Airway epithelial cell (primary cell): ENCODE data around the gene PXDN. TPM values are rescaled to one million over a fixed set of nuclear protein-coding genes. Genes with fewer than 3 reads are reported as not detected.

Source experiments
- total RNA-seq: library from RNA; depleted of rRNA; stranded (reverse); fragments of >200 nt; gene quantifications from 2 replicates; pipeline ENCODE4 v1.2.3, GENCODE V29; 2015

Gene PXDN, protein sequence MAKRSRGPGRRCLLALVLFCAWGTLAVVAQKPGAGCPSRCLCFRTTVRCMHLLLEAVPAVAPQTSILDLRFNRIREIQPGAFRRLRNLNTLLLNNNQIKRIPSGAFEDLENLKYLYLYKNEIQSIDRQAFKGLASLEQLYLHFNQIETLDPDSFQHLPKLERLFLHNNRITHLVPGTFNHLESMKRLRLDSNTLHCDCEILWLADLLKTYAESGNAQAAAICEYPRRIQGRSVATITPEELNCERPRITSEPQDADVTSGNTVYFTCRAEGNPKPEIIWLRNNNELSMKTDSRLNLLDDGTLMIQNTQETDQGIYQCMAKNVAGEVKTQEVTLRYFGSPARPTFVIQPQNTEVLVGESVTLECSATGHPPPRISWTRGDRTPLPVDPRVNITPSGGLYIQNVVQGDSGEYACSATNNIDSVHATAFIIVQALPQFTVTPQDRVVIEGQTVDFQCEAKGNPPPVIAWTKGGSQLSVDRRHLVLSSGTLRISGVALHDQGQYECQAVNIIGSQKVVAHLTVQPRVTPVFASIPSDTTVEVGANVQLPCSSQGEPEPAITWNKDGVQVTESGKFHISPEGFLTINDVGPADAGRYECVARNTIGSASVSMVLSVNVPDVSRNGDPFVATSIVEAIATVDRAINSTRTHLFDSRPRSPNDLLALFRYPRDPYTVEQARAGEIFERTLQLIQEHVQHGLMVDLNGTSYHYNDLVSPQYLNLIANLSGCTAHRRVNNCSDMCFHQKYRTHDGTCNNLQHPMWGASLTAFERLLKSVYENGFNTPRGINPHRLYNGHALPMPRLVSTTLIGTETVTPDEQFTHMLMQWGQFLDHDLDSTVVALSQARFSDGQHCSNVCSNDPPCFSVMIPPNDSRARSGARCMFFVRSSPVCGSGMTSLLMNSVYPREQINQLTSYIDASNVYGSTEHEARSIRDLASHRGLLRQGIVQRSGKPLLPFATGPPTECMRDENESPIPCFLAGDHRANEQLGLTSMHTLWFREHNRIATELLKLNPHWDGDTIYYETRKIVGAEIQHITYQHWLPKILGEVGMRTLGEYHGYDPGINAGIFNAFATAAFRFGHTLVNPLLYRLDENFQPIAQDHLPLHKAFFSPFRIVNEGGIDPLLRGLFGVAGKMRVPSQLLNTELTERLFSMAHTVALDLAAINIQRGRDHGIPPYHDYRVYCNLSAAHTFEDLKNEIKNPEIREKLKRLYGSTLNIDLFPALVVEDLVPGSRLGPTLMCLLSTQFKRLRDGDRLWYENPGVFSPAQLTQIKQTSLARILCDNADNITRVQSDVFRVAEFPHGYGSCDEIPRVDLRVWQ (N-terminal part only)
- total RNA-seq: 57.2 and 85.1 TPM in 2 replicates

DNA sequence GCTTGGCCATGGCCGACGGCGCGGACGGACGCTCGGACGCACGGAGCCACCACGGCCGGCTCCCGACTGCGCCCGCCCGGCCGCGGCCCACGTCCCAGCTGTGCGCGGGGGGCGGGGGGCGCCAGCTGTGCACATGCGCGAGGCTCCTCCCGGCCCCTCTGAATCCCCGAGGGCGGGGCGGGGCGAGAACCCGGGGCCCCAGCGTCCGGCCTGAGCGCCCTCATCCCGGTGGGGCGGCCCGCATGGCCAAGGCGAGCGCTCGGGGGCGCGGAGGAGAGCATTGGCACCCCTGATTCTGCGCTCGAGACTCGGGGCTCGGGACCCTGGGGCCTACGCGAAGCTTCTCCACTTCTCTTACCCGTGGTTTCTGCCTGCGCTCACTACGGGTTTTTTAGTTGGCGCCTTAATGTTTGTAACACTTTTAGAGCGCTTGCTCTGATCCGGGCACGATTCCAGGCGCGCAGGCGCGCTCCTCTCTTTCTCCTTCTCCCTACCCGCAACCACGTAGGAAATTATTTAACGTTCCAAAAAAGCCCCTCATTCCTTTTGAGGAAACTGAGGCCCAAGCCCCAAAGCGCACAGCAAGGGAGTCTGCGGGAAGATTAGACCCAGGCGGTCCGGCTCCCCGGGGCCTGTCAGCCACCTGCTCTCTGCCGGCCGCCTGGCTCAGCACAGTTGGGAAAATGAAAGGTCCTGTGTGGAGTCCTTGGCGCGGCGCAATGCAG lies at the start of gene PXDN:
PXDN (minus strand) TSS at position 70 of the 725 bp plus-strand sequence; CDS start at position 10, 60 bp downstream.

